CD4-positive, alpha-beta T cell treated with Interleukin-12 subunit alpha and Interleukin-12 subunit beta, for 1 hour (primary cell): ENCODE measurements around the gene DCLK2.

Source experiments
- DNase-seq: peaks from one replicate; pipeline ENCODE4 v3.0.0-alpha.2; 2020

Gene DCLK2

DNA sequence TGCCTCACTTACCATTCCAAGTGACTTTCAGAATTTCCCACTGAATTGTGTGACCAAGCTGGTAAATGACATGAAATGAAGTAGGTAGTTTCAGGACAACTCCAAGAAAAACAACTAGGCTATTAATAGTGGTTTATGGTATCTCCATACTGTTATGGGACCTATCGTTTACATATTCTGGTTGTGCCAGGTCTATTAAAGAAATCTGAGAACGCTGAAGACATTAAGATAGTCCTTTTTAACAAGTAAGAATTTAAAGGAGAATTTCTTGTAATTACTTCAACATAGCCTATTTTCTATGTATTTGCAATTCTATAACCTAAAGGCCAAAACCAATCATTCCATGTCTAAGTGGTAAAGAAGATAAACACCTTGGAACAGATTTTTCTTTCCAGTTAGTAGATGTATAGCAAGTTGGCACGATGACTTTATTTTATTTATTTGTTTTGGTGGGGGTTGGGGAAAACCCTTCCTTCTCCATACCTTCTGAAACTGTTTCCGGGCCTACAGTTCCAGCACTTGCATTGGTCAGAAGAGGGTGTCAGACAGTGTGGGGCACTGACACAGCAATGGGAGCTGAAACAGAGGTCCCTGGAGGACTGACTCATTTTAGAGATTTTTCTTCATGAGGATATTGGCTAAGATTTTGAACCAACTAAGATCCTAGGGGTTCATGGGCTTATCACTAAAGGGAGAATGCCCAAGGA lies 7.6 kb upstream of the DCLK2 start:
- DNase-seq: no peak

GRCh38 chr4:150072471-150072870 lies 5.8 kb upstream of the DCLK2 start:
- no peak for DNase-seq

GRCh38 chr4:150072906-150073714 lies 5.1 kb upstream of the DCLK2 start:
- DNase-seq: no peak

- DNase-seq: no peak
These were observed 4.2 kb upstream of the DCLK2 start for GRCh38 chr4:150074064-150074463.

DNA sequence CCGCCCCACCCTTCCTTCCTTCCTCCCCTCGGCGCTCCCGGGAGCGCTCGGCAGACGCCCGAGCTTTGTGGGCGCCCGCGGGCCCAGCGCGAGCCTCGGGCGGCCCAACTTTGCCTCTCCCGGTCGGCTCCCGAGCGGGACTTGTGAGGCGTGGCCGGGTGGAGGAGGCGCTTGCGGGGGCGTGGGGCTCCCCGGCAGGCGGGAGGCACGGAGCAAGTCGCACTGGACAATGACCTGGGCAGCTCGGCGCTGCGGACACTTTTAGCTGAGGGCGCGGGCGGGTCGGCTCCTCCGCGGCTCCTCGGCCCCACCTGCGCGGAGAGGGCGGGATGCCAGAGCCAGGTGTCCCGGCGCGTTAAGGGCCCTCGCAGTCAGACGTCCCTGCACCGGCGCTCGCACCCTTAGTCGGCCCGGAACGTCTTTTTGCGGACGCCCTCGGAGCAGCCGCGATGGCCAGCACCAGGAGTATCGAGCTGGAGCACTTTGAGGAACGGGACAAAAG lies 385 bp downstream of the DCLK2 start:
- no peak for DNase-seq

GRCh38 chr4:150079081-150079581 lies 886 bp downstream of the DCLK2 start:
- no peak for DNase-seq

DNA sequence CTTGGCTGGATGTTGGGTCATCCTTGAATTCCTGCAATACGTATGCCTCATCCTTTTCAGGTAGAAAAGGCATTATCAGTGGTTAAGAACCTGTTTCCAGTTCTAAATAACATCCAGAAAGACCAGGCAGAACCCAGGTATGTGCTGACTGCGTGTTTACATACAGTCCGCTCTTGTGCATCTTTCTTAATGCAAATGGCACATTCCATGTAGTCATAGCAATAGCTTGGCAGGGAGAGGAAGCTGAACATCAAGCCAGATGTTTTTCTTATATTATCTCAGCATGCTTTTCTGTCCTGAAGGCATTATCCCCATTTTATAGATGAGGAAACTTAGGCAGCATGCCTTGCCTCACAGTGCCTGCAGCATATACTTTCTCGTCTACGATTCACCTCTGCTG lies 2.1 kb downstream of the DCLK2 start:
- no peak for DNase-seq

DNA sequence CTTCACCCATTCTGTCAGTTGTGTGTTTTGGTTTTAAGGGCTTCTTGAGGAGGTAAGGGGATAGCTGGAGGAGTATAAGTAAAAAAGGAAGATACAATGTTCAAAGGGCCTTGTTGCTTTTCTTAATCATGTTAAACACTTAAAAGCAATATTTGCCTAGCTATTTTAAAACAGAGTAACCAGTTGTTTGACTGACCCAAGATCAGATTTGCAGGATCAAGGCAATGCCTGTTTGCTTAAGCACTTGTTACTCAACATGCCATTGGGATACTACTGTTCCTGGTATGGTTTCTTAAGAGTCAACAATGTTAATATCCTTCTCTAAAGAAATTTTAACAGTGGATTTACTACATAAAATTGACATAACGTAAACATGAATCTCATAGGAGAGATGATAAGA lies 2.6 kb downstream of the DCLK2 start:
- no peak for DNase-seq

GRCh38 chr4:150082241-150082640 lies 4.0 kb downstream of the DCLK2 start:
- DNase-seq: no peak

DNA sequence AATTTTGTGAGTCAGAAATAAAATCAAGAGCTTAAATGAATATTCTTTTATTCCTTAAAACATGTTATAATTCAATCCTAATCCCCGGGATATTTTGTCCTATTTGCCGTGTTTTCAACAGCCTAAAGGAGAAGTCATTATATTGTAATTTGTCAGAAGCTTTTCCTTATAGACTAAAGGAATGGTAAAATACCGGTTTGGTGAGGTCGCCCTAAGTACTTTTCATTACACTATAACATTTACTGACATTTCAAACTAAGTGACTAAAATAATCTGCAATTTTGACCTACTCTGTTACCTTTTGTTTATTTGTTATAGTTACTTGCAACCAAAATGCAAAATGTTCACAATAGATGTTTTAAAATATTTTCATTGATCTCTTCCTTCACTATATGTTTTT lies 8.8 kb downstream of the DCLK2 start:
- no peak for DNase-seq

DNA sequence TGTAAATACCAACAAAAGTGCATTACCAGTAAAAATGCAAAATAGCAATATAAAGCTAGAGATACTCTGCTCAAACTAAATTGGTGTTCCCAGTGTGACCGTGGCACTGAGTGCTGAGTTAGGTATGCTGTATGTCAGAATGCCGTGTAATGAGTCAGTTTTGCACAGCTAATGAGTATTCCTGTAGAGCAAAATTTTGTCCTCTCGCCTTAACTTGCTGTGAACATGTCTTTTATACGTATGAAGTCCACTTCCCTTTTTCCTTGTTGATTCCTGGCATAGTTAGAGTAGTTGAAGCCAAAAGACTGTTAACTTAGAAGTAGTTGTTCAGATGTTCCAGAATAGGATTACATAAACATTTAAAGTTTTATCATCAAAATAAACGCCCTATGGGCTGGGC lies 11.5 kb downstream of the DCLK2 start:
- DNase-seq: no peak

DNA sequence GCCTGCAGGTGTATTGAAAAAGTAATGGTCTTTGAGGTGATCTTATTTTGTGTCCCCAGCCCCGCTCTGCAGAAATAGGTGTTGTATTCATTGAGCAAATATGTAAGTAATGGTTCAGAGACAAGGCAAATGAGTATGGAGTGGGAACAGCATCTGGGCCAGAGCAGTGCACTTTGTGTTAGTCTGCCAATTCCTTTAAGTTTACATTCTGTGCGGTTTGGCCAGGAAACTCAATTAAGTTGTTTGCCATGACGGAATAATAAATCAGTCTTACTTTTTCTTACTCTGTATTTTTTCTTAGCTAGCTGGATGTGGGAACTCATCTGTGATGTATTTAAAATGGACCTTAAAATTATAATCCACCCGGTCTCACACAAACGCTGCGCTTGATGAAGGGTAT lies 12.6 kb downstream of the DCLK2 start:
- DNase-seq: no peak

- no peak for DNase-seq
These were observed 16.4 kb downstream of the DCLK2 start for GRCh38 chr4:150094676-150095075.

- no peak for DNase-seq
These were observed 18.4 kb downstream of the DCLK2 start for GRCh38 chr4:150096625-150097024.

- no peak for DNase-seq
These were observed 20.0 kb downstream of the DCLK2 start for GRCh38 chr4:150098214-150098613.

GRCh38 chr4:150104404-150105027 lies 26.3 kb downstream of the DCLK2 start:
- no peak for DNase-seq

DNA sequence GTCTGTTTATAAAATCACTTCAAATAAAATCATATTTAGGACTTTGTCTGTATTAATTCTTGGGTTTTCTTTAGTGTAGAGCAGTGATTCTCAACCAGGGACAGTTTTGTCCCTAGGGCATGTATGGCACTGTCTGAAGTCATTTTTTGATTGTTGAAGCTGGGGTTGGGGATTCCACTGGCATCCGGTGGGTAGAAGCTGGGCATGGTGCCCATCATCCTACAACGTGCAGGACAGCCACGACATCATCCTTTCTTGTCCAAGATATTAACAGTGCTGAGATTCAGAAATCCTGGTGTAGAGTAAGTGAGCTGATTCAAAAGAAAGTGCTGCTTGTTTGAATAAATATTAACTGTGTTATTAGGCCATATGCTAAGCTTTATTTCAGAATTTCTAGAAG lies 28.6 kb downstream of the DCLK2 start:
- no peak for DNase-seq

GRCh38 chr4:150108691-150109090 lies 30.4 kb downstream of the DCLK2 start:
- no peak for DNase-seq

DNA sequence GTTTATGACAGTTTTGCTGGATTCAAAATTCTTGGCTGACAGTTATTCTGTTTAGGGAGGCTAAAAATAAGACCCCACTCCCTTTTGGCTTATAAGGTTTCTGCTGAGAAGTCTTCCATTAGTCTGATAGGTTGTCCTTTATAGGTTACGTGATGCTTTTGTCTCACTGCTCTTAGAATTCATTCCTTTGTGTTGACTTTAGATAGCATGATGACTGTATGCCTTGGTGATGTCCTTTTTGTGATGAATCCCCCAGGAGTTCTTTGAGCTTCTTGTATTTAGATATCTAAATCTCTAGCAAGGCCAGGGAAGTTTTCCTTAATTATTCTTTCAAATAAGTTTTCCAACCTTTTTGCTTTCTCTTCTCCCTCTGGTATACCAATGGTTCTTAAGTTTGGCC lies 36.4 kb downstream of the DCLK2 start:
- DNase-seq: no peak

- DNase-seq: no peak
These were observed 37.6 kb downstream of the DCLK2 start for GRCh38 chr4:150115851-150116250.

- no peak for DNase-seq
These were observed 38.3 kb downstream of the DCLK2 start for GRCh38 chr4:150116506-150116905.

GRCh38 chr4:150117094-150117493 lies 38.8 kb downstream of the DCLK2 start:
- DNase-seq: no peak

GRCh38 chr4:150117629-150118028 lies 39.4 kb downstream of the DCLK2 start:
- DNase-seq: no peak

GRCh38 chr4:150119492-150119891 lies 41.2 kb downstream of the DCLK2 start:
- no peak for DNase-seq
